ENCODE results near the gene NPTXR. TPM values are rescaled to one million over a fixed set of nuclear protein-coding genes. Genes with fewer than 3 reads are reported as not detected.

The NPTXR gene
- total and polyA plus RNA-seq, 4 experiments from 2014 or later, result 0.31 to 9.0 (median 4.6) TPM

DNA sequence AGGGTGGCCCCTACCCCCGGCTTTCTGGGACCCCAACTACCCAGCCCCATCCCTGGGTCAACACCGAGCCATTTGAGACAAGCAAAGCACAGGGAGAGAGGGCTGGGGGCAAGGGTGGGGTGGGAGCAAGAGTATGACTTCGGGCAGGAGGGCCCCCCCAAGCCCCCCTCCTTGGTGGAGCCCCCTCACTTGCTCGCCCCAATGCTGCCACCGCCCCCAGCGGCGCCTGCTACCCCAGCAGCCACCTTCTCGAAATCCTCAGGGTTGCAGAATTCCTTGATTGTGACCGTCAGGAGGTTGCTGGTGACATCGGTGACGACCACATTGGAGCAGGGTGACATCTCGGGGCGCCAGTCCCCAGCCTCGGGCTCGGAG lies 22.2 kb upstream of the NPTXR start:
- Mint-ChIP-seq H3K4me3 (peak overlapping the region in 1 of 8 donors; percentile 13), H3K36me3 (peaks cover 0 to 29% of the 10 kb centered on the region in 2 donors), H3K27me3 (no peaks in the 10 kb centered on the region), H3K4me1 (peaks cover 21 to 42% (median 30%) of the 10 kb centered on the region in 4 donors), H3K9me3 (no peaks in the 10 kb centered on the region), H3K27ac (no peak overlapping the region)
- Histone ChIP-seq H3K9me3 (ENCODE audit: control insufficient read depth in 1 of 2, low read length in 2 of 2) (no peaks in the 10 kb centered on the region), H3K36me3 (ENCODE audit: insufficient read depth, low read length) (peaks cover 29% of the 10 kb centered on the region), H3K4me1 (ENCODE audit: insufficient read depth, low read length) (peaks cover 35% of the 10 kb centered on the region), H3K27me3 (ENCODE audit: insufficient read depth, low read length) (no peaks in the 10 kb centered on the region), H3K27ac (ENCODE audit: low read depth, low read length) (no peak overlapping the region), H3K4me3 (ENCODE audit: low read length in 2 of 2) (no peak overlapping the region)
- ChIA-PET POLR2A (ENCODE audit: partially characterized antibody) (no interaction called here), CTCF (ENCODE audit: partially characterized antibody) (no interaction called here)
- DNase-seq, result no peak
- intact Hi-C loops (cut with micrococcal nuclease), result no loop called here

DNA sequence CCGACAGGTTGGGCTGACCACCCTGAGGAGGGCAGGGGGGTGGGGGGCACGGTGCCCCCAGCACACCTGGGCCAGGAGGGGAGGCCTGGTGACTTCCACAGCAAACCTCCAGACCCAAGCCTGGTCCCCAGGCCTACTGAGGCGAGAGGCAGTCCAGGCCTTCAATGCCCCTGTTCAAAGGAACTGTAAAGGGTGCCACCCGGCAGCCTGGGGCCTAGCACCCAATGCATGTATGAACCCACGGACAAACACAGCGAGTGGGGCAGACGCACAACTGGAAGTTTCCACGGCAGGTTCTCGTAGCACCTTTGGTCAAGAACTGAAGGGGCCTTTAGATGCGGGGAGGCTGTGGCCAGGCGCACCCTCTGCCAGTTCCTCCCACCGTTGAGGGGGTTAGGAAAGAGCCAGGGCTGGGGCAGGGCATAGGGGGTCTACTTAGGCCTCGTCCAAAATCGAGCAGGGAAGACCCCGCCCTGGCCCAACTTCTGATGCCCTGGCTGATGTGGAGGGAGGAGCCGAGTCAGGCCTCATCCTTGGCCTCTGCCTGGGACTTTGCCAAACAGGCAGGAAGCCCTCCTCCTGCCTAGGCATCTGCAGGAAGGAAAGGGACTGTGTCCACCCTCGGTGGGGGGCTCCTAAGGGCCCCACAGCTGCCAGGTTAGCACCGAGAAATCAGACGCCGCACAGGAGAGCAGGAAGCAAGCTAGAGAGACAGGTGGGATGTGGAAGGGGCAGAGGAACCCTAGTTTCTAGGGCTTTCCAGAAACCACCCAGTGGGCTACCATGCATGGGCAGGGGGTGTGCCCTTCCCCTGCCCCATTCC lies 21.6 kb upstream of the NPTXR start:
- ChIA-PET POLR2A (ENCODE audit: partially characterized antibody) (no interaction called here), CTCF (ENCODE audit: partially characterized antibody) (interaction anchor here (1.2 kb wide), 1 partner anchor 96 kb away, joined by 3 read pairs; no protein-coding TSS in a partner anchor)
- intact Hi-C loops (cut with micrococcal nuclease), result no loop called here
- Histone ChIP-seq H3K9me3 (ENCODE audit: control insufficient read depth in 1 of 2, low read length in 2 of 2) (no peaks in the 10 kb centered on the region), H3K27me3 (ENCODE audit: insufficient read depth, low read length) (no peaks in the 10 kb centered on the region), H3K27ac (ENCODE audit: low read depth, low read length) (no peak overlapping the region), H3K4me1 (ENCODE audit: insufficient read depth, low read length) (peaks cover 29% of the 10 kb centered on the region), H3K36me3 (ENCODE audit: insufficient read depth, low read length) (peaks cover 29% of the 10 kb centered on the region), H3K4me3 (ENCODE audit: low read length in 2 of 2) (no peak overlapping the region)
- Mint-ChIP-seq H3K4me1 (peaks cover 18 to 36% (median 24%) of the 10 kb centered on the region in 4 donors), H3K27me3 (no peaks in the 10 kb centered on the region), H3K9me3 (no peaks in the 10 kb centered on the region), H3K36me3 (peaks cover 0 to 27% of the 10 kb centered on the region in 2 donors), H3K4me3 (peak overlapping the region in 1 of 8 donors; percentile 13), H3K27ac (peak overlapping the region in 2 of 7 donors; percentile 59 to 63)
- DNase-seq, result no peak

DNA sequence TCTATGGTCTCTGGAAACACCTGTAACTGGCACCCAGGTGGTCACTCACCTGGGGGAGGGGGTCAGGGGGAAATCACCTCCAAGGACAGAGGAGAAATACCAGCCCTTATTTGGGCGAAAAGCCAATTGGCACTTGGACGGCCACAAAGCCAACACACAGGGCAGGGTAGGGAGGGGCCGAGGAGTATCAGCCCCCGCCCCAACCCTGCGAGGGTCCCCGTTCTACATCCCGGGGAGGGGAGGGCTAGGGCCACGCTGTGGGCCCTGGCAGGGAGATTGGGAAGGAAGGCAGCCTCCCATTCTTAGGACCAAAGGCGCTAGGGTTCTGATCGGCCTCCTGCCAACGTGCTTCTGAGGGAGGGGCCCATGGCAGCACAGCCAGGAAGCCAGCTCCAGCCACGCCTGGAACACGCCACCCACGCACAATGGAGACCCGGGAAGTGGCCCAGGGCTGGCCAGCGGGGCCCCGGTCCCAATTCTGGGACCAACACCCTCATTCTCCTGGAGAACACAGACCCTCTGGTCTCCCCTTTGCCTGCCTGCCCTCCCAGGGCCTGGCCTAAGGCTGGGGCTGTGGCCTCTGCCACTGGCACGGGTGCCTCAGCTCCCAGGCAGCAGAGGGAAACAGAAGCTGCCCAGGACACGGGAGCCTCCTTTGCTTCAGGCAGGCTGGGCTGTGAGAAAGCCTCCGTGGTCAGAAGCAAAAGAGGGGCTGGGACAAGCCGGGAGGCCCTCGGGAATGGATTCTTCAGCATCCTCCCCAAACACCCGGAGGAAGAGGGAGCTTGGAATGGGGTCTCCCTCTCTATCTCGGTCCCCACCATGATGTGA lies 20.7 kb upstream of the NPTXR start:
- Histone ChIP-seq H3K27me3 (ENCODE audit: insufficient read depth, low read length) (no peaks in the 10 kb centered on the region), H3K9me3 (ENCODE audit: control insufficient read depth in 1 of 2, low read length in 2 of 2) (no peaks in the 10 kb centered on the region), H3K36me3 (ENCODE audit: insufficient read depth, low read length) (peaks cover 25% of the 10 kb centered on the region), H3K4me3 (ENCODE audit: low read length in 2 of 2) (no peak overlapping the region), H3K27ac (ENCODE audit: low read depth, low read length) (no peak overlapping the region), H3K4me1 (ENCODE audit: insufficient read depth, low read length) (peaks cover 21% of the 10 kb centered on the region)
- H3K36me3 Mint-ChIP-seq, result peaks cover 0 to 21% of the 10 kb centered on the region in 2 donors
- H3K27ac Mint-ChIP-seq, result peak overlapping the region in 3 of 7 donors; percentile 44 to 71 (median 55)
- no peak overlapping the region for H3K4me3 Mint-ChIP-seq
- no peak for DNase-seq
- no peaks in the 10 kb centered on the region for H3K27me3 Mint-ChIP-seq
- no peaks in the 10 kb centered on the region for H3K9me3 Mint-ChIP-seq
- intact Hi-C loops (cut with micrococcal nuclease), result no loop called here
- ChIA-PET POLR2A (ENCODE audit: partially characterized antibody) (interaction anchor here (1.0 kb wide), 1 partner anchor 455 kb away, joined by 5 read pairs; the partner anchor contains the start of gene RPL3), CTCF (ENCODE audit: partially characterized antibody) (interaction anchor here (1.1 to 1.2 kb wide), 2 partner anchors 96 to 138 kb away, joined by 3 read pairs; no protein-coding TSS in a partner anchor)
- peaks cover 12 to 27% (median 18%) of the 10 kb centered on the region in 4 donors for H3K4me1 Mint-ChIP-seq

DNA sequence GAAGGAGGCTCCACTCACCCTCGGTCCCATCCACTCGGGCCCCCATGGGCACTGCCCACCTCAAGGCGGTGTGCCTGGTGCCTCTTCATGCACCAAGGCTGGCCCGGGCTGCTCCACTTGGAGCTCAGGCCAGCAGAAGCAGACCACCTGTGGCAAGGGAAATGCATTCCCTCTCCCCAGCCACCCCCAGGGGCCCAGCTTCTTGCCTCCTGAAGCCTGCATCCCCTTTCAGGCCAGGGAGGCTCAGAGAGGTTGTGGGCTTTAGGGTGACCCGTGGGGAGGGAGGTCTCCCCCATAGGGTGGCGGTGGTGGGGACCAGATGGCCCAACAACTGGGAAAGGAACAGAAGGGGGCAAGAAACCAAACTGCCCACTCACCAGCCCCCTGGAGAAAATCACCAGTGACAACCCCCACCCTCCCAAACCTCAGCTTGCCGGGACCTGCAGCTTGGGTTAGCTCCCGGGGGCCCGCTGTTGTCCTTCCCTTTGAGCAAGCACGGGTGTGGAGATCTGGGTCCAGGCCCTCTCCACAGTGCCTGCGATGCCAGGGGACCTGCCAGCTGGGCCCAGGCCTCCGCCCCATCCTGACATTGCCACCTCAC lies 19.8 kb upstream of the NPTXR start:
- CTCF ChIA-PET (ENCODE audit: partially characterized antibody), result interaction anchor here (1.1 kb wide), 1 partner anchor 139 kb away, joined by 3 read pairs; no protein-coding TSS in a partner anchor
- DNase-seq, result no peak
- intact Hi-C loops (cut with micrococcal nuclease), result no loop called here

DNA sequence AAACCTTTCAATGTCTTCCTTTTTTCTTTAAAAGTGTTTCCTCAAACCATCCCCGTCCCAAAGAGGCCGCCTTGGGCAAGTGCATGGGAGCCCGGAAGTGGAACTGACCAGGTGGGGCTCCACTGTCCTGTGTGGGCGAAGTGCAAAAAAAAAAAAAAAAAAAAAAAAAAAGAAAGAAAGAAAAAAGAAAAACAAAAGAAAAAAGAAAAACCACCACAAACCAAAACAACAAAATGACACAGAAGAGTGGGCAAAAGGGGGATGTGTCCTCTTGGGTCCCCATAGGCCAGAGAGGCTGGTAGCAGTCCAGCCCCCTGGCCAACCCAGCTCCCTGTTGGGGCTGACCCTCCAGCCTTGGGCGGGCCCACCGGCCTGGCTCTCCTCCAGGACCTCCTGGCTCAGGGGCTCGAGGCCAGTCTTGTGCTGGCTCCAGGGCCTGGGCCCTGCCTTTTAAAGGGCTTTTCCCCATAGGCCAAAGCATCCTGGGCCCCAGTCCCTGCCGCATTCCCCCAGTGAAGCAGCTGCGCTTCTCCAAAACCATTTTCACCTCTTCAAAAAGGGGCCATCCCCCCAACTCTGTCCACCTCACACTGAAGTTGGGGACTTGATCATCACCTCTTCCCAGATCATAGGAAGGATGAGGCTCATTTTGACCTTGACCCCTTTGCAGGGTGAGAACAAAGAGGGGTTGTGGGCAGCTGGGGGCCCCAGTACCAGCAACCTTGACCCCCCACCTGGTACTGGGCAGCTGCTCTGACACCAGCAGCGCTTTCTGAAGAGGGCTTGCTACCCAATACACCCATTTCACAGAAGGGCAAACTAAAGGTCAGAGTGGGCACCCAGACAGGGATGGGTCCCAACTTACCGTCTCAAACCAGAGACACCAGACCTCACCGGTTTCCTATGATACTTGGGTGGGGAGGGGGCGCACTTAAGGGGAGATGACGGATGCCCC lies 18.8 kb upstream of the NPTXR start:
- CTCF ChIA-PET (ENCODE audit: partially characterized antibody), result interaction anchor here (2.1 kb wide), 1 partner anchor 8 kb away, joined by 9 read pairs; no protein-coding TSS in a partner anchor
- intact Hi-C loops (cut with micrococcal nuclease), result no loop called here
- Mint-ChIP-seq H3K9me3 (no peaks in the 10 kb centered on the region), H3K36me3 (peaks cover 0 to 8% of the 10 kb centered on the region in 2 donors), H3K4me3 (no peak overlapping the region), H3K4me1 (peaks cover 4 to 8% (median 7%) of the 10 kb centered on the region in 4 donors), H3K27me3 (no peaks in the 10 kb centered on the region), H3K27ac (peak overlapping the region in 2 of 7 donors; percentile 75 to 85)
- no peak for DNase-seq
- H3K27me3 ChIP-seq (ENCODE audit: insufficient read depth, low read length), result no peaks in the 10 kb centered on the region
- H3K27ac ChIP-seq (ENCODE audit: low read depth, low read length), result no peak overlapping the region
- H3K4me3 ChIP-seq (ENCODE audit: low read length in 2 of 2), result no peak overlapping the region
- H3K4me1 ChIP-seq (ENCODE audit: insufficient read depth, low read length), result peaks cover 2% of the 10 kb centered on the region
- peaks cover 16% of the 10 kb centered on the region for H3K36me3 ChIP-seq (ENCODE audit: insufficient read depth, low read length)
- H3K9me3 ChIP-seq (ENCODE audit: control insufficient read depth in 1 of 2, low read length in 2 of 2), result no peaks in the 10 kb centered on the region
- POLR2A ChIA-PET (ENCODE audit: partially characterized antibody), result interaction anchor here (1.3 kb wide), 1 partner anchor 9 kb away, joined by 3 read pairs; the partner anchor contains the start of gene CBX6

More for the DNA sequence above, 19.8 kb upstream of the NPTXR start:
- POLR2A ChIA-PET (ENCODE audit: partially characterized antibody), result interaction anchor here (0.6 to 1.3 kb wide), 3 partner anchors 8 to 456 kb away, joined by 3 to 6 read pairs (median 5); partner anchors contain the start of genes CBX6 and RPL3
- Histone ChIP-seq H3K27me3 (ENCODE audit: insufficient read depth, low read length) (no peaks in the 10 kb centered on the region), H3K36me3 (ENCODE audit: insufficient read depth, low read length) (peaks cover 24% of the 10 kb centered on the region), H3K4me1 (ENCODE audit: insufficient read depth, low read length) (peaks cover 11% of the 10 kb centered on the region), H3K27ac (ENCODE audit: low read depth, low read length) (no peak overlapping the region), H3K9me3 (ENCODE audit: control insufficient read depth in 1 of 2, low read length in 2 of 2) (no peaks in the 10 kb centered on the region), H3K4me3 (ENCODE audit: low read length in 2 of 2) (no peak overlapping the region)
- peaks cover 0 to 16% of the 10 kb centered on the region in 2 donors for H3K36me3 Mint-ChIP-seq
- no peaks in the 10 kb centered on the region for H3K27me3 Mint-ChIP-seq
- H3K4me3 Mint-ChIP-seq, result no peak overlapping the region
- peaks cover 9 to 18% (median 13%) of the 10 kb centered on the region in 4 donors for H3K4me1 Mint-ChIP-seq
- no peaks in the 10 kb centered on the region for H3K9me3 Mint-ChIP-seq
- no peak overlapping the region for H3K27ac Mint-ChIP-seq

DNA sequence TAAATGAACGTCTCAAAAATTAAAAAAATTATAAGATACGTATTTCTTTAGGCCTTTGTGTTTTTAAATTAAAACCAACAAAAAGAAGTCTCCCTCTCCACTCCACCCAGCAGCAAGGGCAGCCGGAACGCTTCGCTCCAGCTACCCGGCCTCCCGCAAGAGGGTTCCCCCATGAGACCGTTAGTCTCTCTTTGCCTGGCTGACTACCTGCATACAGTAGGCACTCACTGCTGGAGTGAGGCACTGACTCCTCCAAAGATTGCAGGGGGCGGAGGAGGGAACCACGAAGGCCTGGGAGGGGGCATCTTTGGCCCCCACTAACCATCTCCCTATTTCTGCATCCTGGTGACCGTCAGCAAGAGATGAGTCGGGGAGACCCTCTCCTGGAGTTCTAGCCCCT lies 18.1 kb upstream of the NPTXR start:
- H3K9me3 ChIP-seq (ENCODE audit: control insufficient read depth in 1 of 2, low read length in 2 of 2), result no peaks in the 10 kb centered on the region
- Mint-ChIP-seq H3K4me1 (peaks cover 4 to 7% (median 7%) of the 10 kb centered on the region in 4 donors), H3K36me3 (peaks cover 0 to 7% of the 10 kb centered on the region in 2 donors), H3K9me3 (no peaks in the 10 kb centered on the region), H3K4me3 (no peak overlapping the region), H3K27me3 (no peaks in the 10 kb centered on the region), H3K27ac (peak overlapping the region in 1 of 7 donors; percentile 64)
- H3K27ac ChIP-seq (ENCODE audit: low read depth, low read length), result no peak overlapping the region
- no peak for DNase-seq
- intact Hi-C loops (cut with micrococcal nuclease), result no loop called here
- no peak overlapping the region for H3K4me3 ChIP-seq (ENCODE audit: low read length in 2 of 2)
- ChIA-PET CTCF (ENCODE audit: partially characterized antibody) (interaction anchor here (2.1 kb wide), 1 partner anchor 9 kb away, joined by 9 read pairs; no protein-coding TSS in a partner anchor), POLR2A (ENCODE audit: partially characterized antibody) (no interaction called here)
- no peaks in the 10 kb centered on the region for H3K4me1 ChIP-seq (ENCODE audit: insufficient read depth, low read length)
- peaks cover 10% of the 10 kb centered on the region for H3K36me3 ChIP-seq (ENCODE audit: insufficient read depth, low read length)
- H3K27me3 ChIP-seq (ENCODE audit: insufficient read depth, low read length), result no peaks in the 10 kb centered on the region

Data from CD4-positive, alpha-beta memory T cell (primary cell).